GM19468 (cell line): ENCODE measurements around the gene CDH12.

Source experiments
- ATAC-seq: cut with Tn5 transposase; IDR thresholded peaks from one replicate; pipeline ENCODE4 v1.9.1; 2021; ENCODE audit warnings: mild to moderate bottlenecking, moderate library complexity, moderate number of reproducible peaks; ENCODE audit not compliant: unreplicated experiment; ENCODE audit errors: extremely low read depth

Gene CDH12

GRCh38 chr5:21809611-21810010 is 1043.5 kb downstream of the CDH12 start:
- ATAC-seq, result no peak

- ATAC-seq, result no peak
Measured at GRCh38 chr5:21807953-21808352, 1045.2 kb downstream of the CDH12 start.

DNA sequence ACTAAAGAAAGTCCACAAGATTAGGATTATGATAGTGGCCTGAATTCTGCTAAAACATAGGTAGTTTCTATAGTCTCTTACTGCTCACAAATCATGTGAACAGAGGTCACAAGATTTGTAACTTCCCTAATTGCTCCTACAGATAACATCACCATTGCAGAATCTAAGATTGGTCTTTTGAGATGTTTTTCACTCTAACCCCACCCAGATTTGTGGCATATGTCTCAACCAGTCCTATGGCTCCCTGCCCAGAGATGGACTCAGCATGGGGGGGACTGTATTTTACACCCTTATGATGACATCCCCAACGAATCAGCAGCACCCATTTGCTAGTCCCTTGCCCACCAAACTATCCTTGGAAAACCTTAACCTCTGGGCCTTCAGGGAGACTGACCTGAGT is 1046.2 kb downstream of the CDH12 start:
- ATAC-seq, result no peak

- ATAC-seq, result no peak
Measured at GRCh38 chr5:21806271-21806670, 1046.9 kb downstream of the CDH12 start.

DNA sequence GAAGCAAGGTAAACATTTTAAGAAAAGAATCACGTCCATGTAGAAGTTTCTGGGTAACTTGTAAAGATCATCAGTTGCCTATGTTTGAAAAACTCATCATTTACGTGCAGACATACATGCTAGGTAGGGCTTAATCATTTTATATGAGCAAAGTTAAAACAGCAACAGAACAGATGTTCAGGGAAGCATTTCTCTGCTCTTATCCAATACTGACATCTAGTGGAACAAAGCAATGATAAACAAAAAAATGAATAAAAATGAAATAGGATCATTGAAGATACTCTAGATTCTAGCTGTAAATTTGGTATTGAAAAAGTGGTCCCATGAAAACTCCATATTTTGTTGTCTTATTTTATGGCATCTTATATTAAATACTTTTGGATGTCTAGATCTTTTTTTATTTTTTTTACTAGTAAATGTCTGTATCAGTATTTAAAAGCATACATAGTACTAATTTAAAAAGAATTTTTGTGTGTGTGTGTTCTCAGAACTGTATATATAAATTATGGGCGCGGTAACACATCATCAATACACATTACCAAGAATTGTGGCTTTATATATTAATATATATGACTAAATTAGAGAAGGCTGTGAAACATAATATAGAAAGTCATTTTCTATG is 1050.2 kb downstream of the CDH12 start:
- no peak for ATAC-seq

GRCh38 chr5:21802100-21802499 is 1051.0 kb downstream of the CDH12 start:
- ATAC-seq, result no peak

- no peak for ATAC-seq
Measured at GRCh38 chr5:21792748-21793147, 1060.4 kb downstream of the CDH12 start.

DNA sequence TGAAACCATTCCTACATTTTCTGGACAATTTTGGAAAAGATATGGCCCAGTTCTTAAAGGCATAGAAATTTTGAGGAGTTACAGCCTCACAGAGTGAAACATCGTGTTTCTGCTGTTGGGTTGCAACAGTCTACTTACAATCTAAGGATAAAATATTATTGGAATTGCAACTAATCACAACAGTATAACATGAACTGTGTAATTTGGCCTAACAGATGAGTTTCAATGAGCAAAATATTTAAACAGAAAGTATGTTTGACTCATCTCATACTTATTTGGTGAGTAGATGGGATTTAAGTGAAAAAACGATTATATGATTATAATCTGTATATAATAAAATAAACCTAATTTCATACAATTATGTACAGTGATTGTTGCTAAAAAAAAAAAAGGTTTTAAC is 1061.8 kb downstream of the CDH12 start:
- no peak for ATAC-seq

DNA sequence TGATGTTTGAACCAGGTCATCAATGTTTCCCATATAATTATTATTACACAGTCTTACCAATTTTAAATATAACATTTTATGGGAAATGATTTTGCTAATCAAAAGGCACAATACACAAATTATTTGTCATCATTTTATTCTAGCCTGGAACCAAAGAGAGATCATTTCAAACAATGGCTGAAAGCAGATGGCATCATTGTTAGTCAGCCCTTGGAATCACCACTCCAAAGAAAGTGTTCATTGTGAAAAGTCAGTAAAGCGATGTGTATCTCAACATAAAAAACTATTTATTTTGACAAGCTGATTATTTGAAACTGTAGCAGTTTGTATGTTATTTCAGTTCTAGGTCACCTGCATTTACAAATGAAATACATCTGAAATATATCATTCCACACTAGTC is 1068.7 kb downstream of the CDH12 start:
- no peak for ATAC-seq

DNA sequence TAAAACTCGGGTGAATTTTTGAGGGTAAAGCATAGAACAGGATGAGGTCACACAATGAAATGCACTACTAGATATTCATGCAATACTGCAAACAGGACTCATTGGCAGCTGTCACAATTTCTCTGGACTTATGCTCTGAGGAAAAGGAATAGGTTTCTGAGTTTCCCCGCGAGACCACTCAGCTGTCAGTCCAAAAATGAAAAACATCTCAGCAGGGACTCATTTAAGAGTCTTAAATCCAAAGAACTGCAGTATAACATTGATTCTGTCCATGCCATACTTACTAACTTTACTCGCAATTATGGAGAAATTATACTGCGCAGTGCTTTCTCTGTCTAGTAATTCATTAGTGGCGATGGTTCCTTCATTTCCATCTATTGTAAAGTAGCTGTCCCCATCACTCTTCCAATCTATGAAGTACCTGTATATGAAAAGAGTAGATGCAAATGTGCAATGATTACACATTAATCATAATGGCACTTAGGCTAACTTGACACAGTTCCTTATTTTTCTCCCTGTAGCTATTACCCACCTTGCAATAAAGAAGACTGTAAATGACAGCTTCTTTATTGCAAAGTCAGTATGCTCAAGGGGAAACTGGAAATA is 1070.0 kb downstream of the CDH12 start:
- ATAC-seq, result no peak

- ATAC-seq, result no peak
Measured at GRCh38 chr5:21776466-21776865, 1076.7 kb downstream of the CDH12 start.

DNA sequence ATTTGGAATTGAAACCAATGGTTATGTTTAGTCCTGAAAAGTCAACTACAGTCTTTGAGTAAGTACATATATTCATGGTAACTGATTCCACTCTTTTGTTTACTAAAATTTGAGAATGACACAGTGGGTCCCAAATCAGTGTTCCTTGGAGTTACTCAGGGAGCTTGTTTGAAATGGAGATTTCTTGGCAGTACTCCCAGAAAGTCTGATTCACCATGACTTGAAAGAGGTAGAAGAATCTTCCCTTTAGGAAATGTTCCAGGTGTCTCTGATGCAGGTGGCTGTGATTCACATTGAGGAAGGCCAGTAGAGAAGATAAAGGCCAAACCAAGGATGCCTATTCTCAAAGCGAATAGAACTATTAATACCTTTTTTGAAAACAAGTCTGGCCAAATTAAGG is 1078.3 kb downstream of the CDH12 start:
- no peak for ATAC-seq

GRCh38 chr5:21774281-21774680 is 1078.9 kb downstream of the CDH12 start:
- no peak for ATAC-seq

- ATAC-seq, result no peak
Measured at GRCh38 chr5:21773456-21773855, 1079.7 kb downstream of the CDH12 start.

GRCh38 chr5:21765406-21765805 is 1087.7 kb downstream of the CDH12 start:
- ATAC-seq, result no peak

- ATAC-seq, result no peak
Measured at GRCh38 chr5:21739096-21739495, 1114.0 kb downstream of the CDH12 start.

GRCh38 chr5:21723500-21723899 is 1129.6 kb downstream of the CDH12 start:
- ATAC-seq, result no peak

GRCh38 chr5:21711866-21712758 is 1141.0 kb downstream of the CDH12 start:
- no peak for ATAC-seq

DNA sequence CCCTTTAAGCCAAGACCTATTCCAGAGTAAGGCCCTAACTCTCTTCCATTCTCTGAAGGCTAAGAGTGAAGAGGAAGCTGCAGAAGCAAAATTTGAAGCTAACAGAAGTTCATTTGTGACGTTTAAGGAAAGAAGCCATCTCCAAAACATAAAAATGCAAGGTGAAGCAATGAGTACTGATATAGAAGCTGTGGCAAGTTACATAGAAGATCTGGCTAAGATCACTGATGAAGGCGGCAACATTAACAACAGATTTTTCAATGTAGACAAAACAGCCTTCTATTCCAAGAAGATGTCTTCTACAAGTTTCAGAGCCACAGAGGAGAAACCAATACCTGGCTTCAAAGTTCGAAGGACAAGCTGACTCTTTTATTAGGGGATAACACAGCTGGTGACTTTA is 1143.4 kb downstream of the CDH12 start:
- ATAC-seq, result no peak

DNA sequence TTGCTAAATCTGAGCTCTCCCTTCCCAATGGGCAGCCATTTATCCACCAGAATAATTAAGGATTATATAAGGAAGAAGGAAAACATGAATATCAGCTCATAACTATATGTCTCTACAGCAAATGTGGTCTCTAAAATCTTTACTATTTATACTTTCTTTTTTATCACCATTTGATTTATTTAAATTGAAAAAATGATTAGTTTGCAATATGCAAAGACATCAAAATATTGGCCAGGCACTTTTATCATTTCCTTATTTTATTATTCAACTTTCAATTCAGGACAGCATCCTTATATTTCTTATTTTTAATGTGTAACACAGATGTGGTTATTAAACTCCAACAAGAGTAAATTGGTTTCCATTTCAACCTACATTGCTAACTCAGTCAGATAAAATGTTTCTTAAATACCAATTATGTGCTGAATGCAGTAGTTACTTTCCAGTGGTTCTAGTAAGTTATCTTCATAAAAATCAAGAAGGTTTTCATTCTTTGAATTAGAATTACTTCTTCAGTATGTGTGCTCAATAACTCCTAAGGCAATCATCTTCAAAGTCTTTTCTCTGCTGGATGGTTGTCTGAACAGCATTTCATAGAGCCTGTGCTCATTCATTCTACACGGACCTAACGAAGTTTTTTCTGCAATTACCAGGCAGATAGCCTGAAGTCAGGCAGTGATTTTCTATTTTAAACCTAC is 1148.0 kb downstream of the CDH12 start:
- ATAC-seq, result no peak

- ATAC-seq, result no peak
Measured at GRCh38 chr5:21701317-21701716, 1151.8 kb downstream of the CDH12 start.
